Right kidney (tissue), 1 donor: ENCODE data around the gene ABCC1.
"Not testable (repeated sequence)": the region's sequence is repeated elsewhere in the genome, so short reads cannot be mapped to it uniquely, and the experiment has no call there.

Experiments
- DNase-seq: peaks from one replicate; pipeline ENCODE4 v3.0.0-alpha.2; 2016

The ABCC1 gene

GRCh38 chr16:16161319-16161718, 211.9 kb downstream of the ABCC1 start:
- DNase-seq = no peak

DNA sequence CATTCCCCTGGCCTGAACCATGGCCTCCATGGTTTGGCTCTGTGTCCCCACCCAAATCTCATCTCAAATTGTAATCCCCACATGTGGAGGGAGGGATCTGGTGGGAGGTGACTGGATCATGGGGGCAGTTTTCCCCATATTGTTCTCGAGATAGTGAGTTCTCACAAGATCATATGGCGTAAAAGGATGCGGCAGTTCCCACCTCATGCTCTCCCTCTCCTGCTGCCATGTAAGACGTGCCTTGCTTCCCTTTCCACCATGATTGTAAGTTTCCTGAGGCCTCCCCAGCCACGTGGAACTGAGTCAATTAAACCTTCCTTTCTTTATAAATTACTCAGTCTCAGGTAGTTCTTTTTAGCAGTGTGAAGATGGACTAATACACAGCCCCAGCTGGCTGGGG, 212.4 kb downstream of the ABCC1 start:
- DNase-seq = not testable (repeated sequence)

DNA sequence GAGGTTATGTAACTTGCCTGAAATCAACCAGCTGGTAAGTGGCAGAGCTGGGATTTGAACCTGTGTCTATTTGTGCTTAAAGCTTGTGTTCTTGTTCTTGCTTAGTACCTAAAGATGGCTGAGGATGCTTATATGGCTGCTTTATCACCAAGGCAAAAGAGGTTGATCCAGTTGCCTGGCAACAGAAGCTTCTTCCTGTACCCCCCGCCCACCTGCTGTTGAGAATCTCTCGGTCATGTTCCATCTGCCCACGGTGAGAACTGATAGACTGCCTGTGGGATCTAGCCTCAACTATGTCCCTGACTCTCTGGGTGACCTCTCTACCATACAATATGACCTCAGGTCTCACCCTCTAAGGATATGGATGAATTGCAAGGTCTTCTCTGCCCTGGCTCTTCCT, 213.2 kb downstream of the ABCC1 start:
- DNase-seq = no peak

DNA sequence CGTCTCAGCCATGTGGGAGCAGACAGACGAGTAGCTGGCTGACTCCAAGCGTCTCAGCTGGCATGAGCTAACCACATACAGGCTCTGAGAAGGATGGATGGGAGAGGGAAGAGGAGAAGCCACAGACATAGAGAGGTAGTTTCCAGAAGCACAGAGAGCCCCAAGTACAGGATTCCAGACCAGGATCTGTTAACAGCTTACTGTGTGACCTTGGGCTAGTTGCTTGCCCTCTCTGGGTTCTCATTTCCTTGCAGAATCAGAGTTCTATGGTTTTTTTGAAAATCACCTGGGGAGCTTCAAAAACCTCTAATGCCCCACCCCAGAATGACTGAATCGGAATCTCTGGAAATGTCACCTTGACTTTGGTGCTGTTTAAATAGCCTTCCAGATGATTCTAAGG, 213.7 kb downstream of the ABCC1 start:
- no peak for DNase-seq

DNA sequence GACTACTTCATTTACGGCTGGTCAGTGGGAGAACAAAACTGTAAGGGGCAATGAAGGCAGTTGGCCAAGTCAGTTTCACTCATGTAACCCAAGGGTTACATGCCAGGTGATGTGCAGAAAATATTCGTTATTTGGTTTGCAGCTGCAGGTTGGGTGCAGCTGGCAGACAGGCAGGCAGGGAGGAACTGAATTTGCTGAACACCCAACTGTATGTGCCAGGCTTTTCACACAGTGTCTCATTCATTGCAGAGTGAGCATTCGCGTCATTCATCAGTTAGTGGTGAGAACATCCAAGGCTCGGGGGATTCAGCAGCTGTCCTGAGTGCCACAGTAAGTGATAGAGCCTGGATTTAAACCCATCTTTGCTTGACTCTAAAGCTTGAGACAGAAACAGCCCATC, 214.2 kb downstream of the ABCC1 start:
- no peak for DNase-seq

- DNase-seq = no peak
Observed at GRCh38 chr16:16164243-16164642, 214.8 kb downstream of the ABCC1 start.

- DNase-seq = no peak
Observed at GRCh38 chr16:16166085-16166484, 216.7 kb downstream of the ABCC1 start.

- no peak for DNase-seq
Observed at GRCh38 chr16:16166949-16167348, 217.5 kb downstream of the ABCC1 start.

GRCh38 chr16:16167927-16168326, 218.5 kb downstream of the ABCC1 start:
- no peak for DNase-seq

DNA sequence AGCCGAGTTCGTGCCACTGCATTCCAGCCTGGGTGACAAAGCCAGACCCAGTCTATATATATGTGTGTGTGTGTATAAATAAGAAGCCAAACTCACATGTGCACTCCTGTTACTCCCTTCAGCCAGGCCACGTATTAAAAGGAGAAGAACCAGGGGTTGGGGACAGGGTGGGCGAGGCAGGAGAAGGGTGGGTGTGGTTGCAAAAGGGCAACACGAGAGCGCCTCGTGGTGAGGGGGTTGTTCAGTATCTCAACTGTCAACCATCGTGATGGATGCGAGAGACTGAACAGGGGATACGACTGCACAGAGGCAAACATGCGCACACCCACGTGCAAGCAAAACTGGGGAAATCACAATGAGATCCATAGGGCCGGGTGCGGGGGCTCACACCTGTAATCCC, 219.0 kb downstream of the ABCC1 start:
- no peak for DNase-seq

DNA sequence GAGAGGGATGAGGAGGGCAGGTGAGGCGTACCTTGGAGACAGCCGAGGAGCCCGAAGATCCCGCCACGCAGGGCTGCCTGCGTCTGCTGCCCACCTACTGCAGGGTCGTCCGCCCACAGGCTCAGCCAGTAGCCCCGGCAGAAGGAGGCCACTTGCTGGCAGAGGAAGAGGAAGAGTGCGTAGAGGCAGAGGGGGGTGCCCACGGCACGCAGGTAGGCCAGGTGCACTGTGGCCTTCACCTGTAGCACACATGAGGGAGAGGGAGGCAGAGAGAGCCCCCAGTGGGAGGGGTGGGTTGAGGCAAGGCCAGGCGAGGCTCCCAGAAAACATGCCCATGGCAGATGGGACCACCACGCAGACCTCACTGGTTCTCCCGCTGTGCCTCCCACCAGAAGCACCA, 220.2 kb downstream of the ABCC1 start:
- no peak for DNase-seq

GRCh38 chr16:16171332-16171919, 222.0 kb downstream of the ABCC1 start:
- DNase-seq = no peak

DNA sequence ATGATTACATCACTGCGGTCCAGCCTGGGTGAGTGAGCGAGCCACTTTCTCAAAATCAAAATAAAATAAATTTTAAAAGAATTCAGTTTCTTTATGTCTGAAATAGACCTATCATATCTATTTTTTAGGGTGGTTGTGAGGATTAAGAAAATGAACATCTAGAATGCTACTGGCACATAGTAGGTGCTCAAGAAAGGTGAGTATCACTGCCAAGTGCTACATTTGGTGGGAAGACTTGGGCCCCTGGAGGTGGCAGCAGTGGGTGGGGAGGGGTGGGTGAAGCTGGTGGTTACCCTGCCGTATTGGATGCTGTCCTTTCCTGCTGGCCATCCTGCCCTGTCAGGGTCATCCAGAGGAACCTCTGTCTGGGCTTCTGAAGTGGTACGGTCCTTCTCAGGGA, 223.6 kb downstream of the ABCC1 start:
- DNase-seq = no peak

- DNase-seq = no peak
Observed at GRCh38 chr16:16175296-16175695, 225.9 kb downstream of the ABCC1 start.

DNA sequence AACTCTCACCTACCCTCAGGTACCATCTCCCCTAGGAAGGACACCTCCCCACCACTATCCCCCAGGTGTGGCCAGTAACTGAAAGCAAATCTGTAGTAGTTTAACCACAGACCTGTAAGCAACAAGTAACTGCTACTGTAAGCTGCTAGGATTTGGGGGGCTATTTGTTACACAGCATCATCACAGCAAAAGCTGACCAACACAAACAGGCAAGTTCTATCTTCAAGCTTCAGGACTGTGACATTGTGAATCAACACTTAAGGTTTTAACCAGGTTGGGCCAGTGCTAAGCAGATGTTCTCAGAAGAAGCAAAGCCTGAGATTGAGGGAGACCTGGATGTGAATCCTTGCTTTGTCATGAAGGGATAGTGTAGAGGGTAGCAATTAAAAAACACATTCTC, 226.9 kb downstream of the ABCC1 start:
- DNase-seq = no peak

GRCh38 chr16:16178455-16179162, 229.2 kb downstream of the ABCC1 start:
- DNase-seq = no peak

GRCh38 chr16:16181748-16182147, 232.3 kb downstream of the ABCC1 start:
- DNase-seq = not testable (repeated sequence)

- no peak for DNase-seq
Observed at GRCh38 chr16:16182918-16183317, 233.5 kb downstream of the ABCC1 start.

DNA sequence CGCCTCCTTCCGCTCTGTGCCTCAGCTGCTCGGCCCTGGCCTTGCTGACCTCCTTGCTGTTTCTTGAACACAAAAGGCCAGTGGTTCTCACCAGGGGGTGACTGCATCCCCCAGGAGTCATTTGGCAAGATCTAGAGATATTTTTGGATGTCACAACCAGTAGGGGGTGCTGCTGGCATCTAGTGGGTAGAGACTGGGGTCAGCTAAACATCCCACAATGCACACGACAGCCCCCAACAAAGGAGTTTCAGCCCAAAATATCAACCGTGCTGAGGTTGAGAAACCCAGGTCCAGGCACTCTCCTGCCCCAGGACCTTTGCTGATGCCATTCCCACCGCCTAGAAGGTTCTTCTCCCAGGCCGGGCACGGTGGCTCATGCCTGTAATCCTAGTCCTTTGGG, 234.1 kb downstream of the ABCC1 start:
- DNase-seq = no peak

DNA sequence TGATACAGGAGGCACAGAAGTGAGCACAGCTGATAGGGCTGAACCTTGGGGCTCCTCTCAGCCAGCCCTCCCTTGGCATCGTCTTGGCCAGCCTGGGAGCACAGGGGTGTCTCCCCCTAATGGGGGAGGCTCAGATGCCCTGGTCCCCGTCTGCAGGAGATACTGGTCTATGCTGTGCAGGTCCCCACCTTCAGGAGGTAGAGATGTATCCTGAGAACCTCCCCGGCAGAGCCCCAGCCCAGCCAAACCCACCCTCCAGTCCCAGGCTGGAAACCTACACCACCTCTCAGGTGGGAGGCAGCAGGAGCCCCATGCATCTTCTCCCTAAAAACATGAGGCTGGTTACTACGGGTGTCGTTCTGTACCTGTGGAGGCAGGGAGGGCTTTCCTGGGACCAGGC, 235.2 kb downstream of the ABCC1 start:
- DNase-seq = no peak

GRCh38 chr16:16185095-16185494, 235.7 kb downstream of the ABCC1 start:
- DNase-seq = no peak

DNA sequence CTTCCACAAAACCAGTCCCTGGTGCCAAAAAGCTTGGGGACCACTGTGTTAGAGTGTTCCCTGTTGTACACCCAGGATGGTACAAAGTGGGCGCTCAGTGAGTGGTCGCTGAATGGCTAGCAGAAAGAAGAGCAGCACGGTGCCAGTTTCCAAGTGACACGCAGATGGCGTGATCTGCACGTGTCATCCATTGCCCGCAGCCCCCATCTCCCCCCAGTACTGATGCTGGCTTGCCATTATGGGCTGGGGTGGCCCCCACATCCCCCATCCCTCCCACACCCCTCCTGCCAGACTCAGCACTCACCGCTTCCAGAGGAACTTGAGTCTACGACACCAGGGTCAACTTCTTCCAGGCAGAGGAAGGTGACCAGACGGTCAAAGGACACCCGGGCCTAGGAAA, 237.4 kb downstream of the ABCC1 start:
- DNase-seq = no peak

DNA sequence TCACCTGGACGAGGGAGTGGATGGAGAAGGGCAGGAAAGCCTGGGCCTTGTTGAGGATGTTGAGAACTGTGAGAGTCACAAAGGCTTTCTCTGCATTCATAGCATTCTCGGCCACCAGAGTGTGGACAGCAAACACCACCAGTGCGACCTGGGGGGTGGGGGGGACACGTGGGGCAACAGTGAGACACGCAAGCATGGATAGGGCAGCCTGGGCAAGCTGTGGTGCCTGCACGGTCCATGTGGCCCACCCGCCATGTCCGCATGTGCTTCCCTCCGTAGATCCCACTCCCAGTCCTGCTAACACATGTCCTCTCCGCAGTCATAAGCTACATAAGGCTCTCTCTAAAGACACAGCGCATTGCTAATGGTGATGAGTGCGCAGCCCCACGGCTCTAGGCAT, 239.4 kb downstream of the ABCC1 start:
- no peak for DNase-seq

GRCh38 chr16:16189842-16190241, 240.4 kb downstream of the ABCC1 start:
- DNase-seq = no peak

- DNase-seq = no peak
Observed at GRCh38 chr16:16190546-16190945, 241.1 kb downstream of the ABCC1 start.
